Breast epithelium (tissue), 3 donors: ENCODE results near the gene PAOX.

Source experiments
- CTCF ChIP-seq, 3 donors: fragments of 450-650 bp; IDR thresholded peaks; one replicate each; pipeline ENCODE4 v1.5.1; 2016 to 2017; ENCODE audit warnings: antibody characterized with exemption in 3 of 3, mild to moderate bottlenecking in 3 of 3, moderate library complexity in 3 of 3
- POLR2AphosphoS5 ChIP-seq, 3 donors: sonication (generic); formaldehyde crosslinking; IDR thresholded peaks; one replicate each; pipeline ENCODE4 v1.6.1; 2017; ENCODE audit warnings: antibody characterized with exemption in 3 of 3

- no peak for TF ChIP-seq CTCF (IDR thresholded peaks at IDR 0.05)
- no peak for TF ChIP-seq POLR2AphosphoS5 (IDR thresholded peaks at IDR 0.05)
These were observed 25.0 kb upstream of the PAOX start for GRCh38 chr10:133353988-133354605.
